GM21576 (cell line): Measurements from ENCODE around the gene GSC.
"Not testable (repeated sequence)": the region's sequence is repeated elsewhere in the genome, so short reads cannot be mapped to it uniquely, and the experiment has no call there.

Experiments
- ATAC-seq: cut with Tn5 transposase; IDR thresholded peaks from one replicate; pipeline ENCODE4 v1.9.1; 2021; ENCODE audit warnings: mild to moderate bottlenecking, moderate library complexity; ENCODE audit not compliant: unreplicated experiment

GSC gene

GRCh38 chr14:94769391-94770250, at the start of gene GSC:
Gene GSC (minus strand): TSS chr14:94770113. CDS start chr14:94770015, 98 bp downstream.
- ATAC-seq, result no peak

GRCh38 chr14:94819531-94819930, 49.6 kb upstream of the GSC start:
- ATAC-seq, result no peak

GRCh38 chr14:94816113-94816512, 46.2 kb upstream of the GSC start:
- ATAC-seq, result no peak

- no peak for ATAC-seq
Measured at GRCh38 chr14:94805680-94806288, 35.9 kb upstream of the GSC start.

- ATAC-seq, result no peak
Measured at GRCh38 chr14:94801225-94801624, 31.3 kb upstream of the GSC start.

- not testable (repeated sequence) for ATAC-seq
Measured at GRCh38 chr14:94800764-94801163, 30.9 kb upstream of the GSC start.

- no peak for ATAC-seq
Measured at GRCh38 chr14:94797887-94798286, 28.0 kb upstream of the GSC start.

- no peak for ATAC-seq
Measured at GRCh38 chr14:94796278-94796677, 26.4 kb upstream of the GSC start.

- ATAC-seq, result no peak
Measured at GRCh38 chr14:94795372-94795771, 25.5 kb upstream of the GSC start.

- ATAC-seq, result no peak
Measured at GRCh38 chr14:94793901-94794300, 24.0 kb upstream of the GSC start.

GRCh38 chr14:94787655-94788054, 17.7 kb upstream of the GSC start:
- ATAC-seq, result no peak

GRCh38 chr14:94787092-94787491, 17.2 kb upstream of the GSC start:
- no peak for ATAC-seq

GRCh38 chr14:94780536-94781399, 10.9 kb upstream of the GSC start:
- ATAC-seq, result no peak

GRCh38 chr14:94779713-94780112, 9.8 kb upstream of the GSC start:
- no peak for ATAC-seq

GRCh38 chr14:94775871-94776210, 5.9 kb upstream of the GSC start:
- no peak for ATAC-seq

GRCh38 chr14:94775091-94775870, 5.4 kb upstream of the GSC start:
- ATAC-seq, result no peak

GRCh38 chr14:94774344-94775090, 4.6 kb upstream of the GSC start:
- ATAC-seq, result no peak

- ATAC-seq, result no peak
Measured at GRCh38 chr14:94773655-94774343, 3.9 kb upstream of the GSC start.

GRCh38 chr14:94773061-94773648, 3.2 kb upstream of the GSC start:
- no peak for ATAC-seq
